HepG2 (cell line): ENCODE measurements around the gene LYSET. TPM values are rescaled to one million over a fixed set of nuclear protein-coding genes. Genes with fewer than 3 reads are reported as not detected.
A peak's percentile ranks its signal among the peaks of the same experiment; 100 is the strongest.

Source experiments
- ATAC-seq: fragments of 200-7000 bp; cut with Tn5 transposase; 3 replicates; pipeline ENCODE4 v1.9.1; 2020; ENCODE audit warnings: mild to moderate bottlenecking, moderate library complexity
- BruUV-seq: library from RNA; stranded (reverse); fragments of 400-500 nt; replicated peaks from 2 replicates; lab custom pipeline; 2021; lab: Mats Ljungman, UMichigan
- CTCF ChIA-PET: fragments of 300-600 bp; formaldehyde crosslinking; extraction: SDS; loops from one replicate; lab custom pipeline; 2021; ENCODE audit warnings: low total read pairs, inconsistent platforms, low intra/inter-chr PET ratio; lab: Yijun Ruan, JAX
- POLR2A ChIA-PET: fragments of 350-600 bp; sonication (Branson Sonifier 250); formaldehyde crosslinking; loops from one replicate; lab custom pipeline; 2020; ENCODE audit warnings: antibody characterized with exemption, inconsistent platforms; lab: Yijun Ruan, JAX
- DNase-seq: peaks from one replicate; pipeline ENCODE4 v3.0.0-alpha.2; 2015; ENCODE audit warnings: low spot score
- FAIRE-seq: peaks from 3 replicates; lab custom pipeline; 2011; peaks lifted over from hg19 to GRCh38; lab: Jason Lieb, UNC
- H2AFZ ChIP-seq: one replicate; pipeline ENCODE4 v1.6.1; 2011; ENCODE audit warnings: low read length, inconsistent platforms
- H3K27ac ChIP-seq: fragments of 300-600 bp; 3 replicates; pipeline ENCODE4 v1.8.0; 2011; ENCODE audit warnings: mixed run types, mild to moderate bottlenecking, mixed read lengths, low read length, inconsistent platforms; ENCODE audit not compliant: insufficient read depth; ENCODE audit errors: extremely low read length
- H3K27me3 ChIP-seq, 2 experiments: fragments of 200-600 bp in 1 of 2; 2 replicates in 1 of 2; 3 replicates in 1 of 2; pipeline versions ENCODE4 v1.6.0 to v1.8.0; 2011; ENCODE audit warnings: low read length in 2 of 2, mild to moderate bottlenecking in 2 of 2, moderate library complexity in 2 of 2, inconsistent platforms in 1 of 2; ENCODE audit not compliant: insufficient read depth in 2 of 2, control insufficient read depth in 1 of 2
- H3K36me3 ChIP-seq, 2 experiments: fragments of 200-600 bp in 1 of 2; replicated peaks in 1 of 2; 2 replicates in 1 of 2; 3 replicates in 1 of 2; pipeline versions ENCODE4 v1.5.1 to v1.8.0; 2011; ENCODE audit warnings: low read length in 2 of 2, inconsistent platforms in 1 of 2; ENCODE audit not compliant: insufficient read depth in 2 of 2, control insufficient read depth in 1 of 2
- H3K4me1 ChIP-seq: 2 replicates; pipeline ENCODE4 v1.5.1; 2012; ENCODE audit warnings: low read length, inconsistent platforms; ENCODE audit not compliant: insufficient read depth
- H3K4me2 ChIP-seq: 2 replicates; pipeline ENCODE4 v1.6.0; 2011; ENCODE audit warnings: low read depth, low read length, inconsistent platforms
- H3K4me3 ChIP-seq, 3 experiments: fragments of 200-600 bp in 1 of 3; sonication (generic), shearing (Covaris generic) in 1 of 3; replicated peaks in 1 of 3; 2 replicates each; pipeline ENCODE4 v1.5.1; 2011 to 2016; ENCODE audit warnings: low read length in 3 of 3, inconsistent platforms in 2 of 3, low read depth in 2 of 3, mild to moderate bottlenecking in 2 of 3, control low read depth in 1 of 3, mixed read lengths in 1 of 3; ENCODE audit not compliant: insufficient read depth in 1 of 3
- H3K79me2 ChIP-seq: one replicate; pipeline ENCODE4 v1.6.1; 2011; ENCODE audit warnings: low read length, inconsistent platforms; ENCODE audit not compliant: insufficient read depth
- H3K9ac ChIP-seq: 2 replicates; pipeline ENCODE4 v1.6.0; 2011; ENCODE audit warnings: mild to moderate bottlenecking, low read depth, low read length, inconsistent platforms; ENCODE audit not compliant: insufficient read depth
- H3K9me3 ChIP-seq: 2 replicates; pipeline ENCODE4 v1.5.1; 2012; ENCODE audit warnings: mild to moderate bottlenecking, low read length
- H4K20me1 ChIP-seq: 2 replicates; pipeline ENCODE4 v1.6.0; 2011; ENCODE audit warnings: inconsistent platforms, mild to moderate bottlenecking, low read length, moderate library complexity; ENCODE audit not compliant: insufficient read depth
- AGO1 ChIP-seq: fragments of 200-400 bp; formaldehyde crosslinking; IDR thresholded peaks from 2 replicates; pipeline ENCODE4 v1.6.1; 2017; ENCODE audit warnings: mild to moderate bottlenecking, low read depth, low read length, moderate library complexity; ENCODE audit not compliant: poor library complexity, severe bottlenecking
- ATF2 ChIP-seq: sonication (generic); formaldehyde crosslinking; IDR thresholded peaks from 2 replicates; pipeline ENCODE4 v1.4.0; 2020; ENCODE audit warnings: missing genetic modification reagents
- ATF4 ChIP-seq, 2 experiments: fragments of 450-650 bp in 1 of 2; sonication (generic) in 1 of 2; formaldehyde crosslinking; IDR thresholded peaks; 2 replicates each; pipeline versions ENCODE4 v1.5.0 to v1.8.0; 2020 to 2022; ENCODE audit warnings: mild to moderate bottlenecking in 1 of 2, missing genetic modification reagents in 1 of 2
- NFYB ChIP-seq: sonication (generic); formaldehyde crosslinking; IDR thresholded peaks from 2 replicates; pipeline ENCODE4 v1.4.0; 2020; ENCODE audit warnings: missing genetic modification reagents
- NFYC ChIP-seq: IDR thresholded peaks from 2 replicates; pipeline ENCODE4 v1.6.1; 2016; ENCODE audit warnings: missing genetic modification reagents, missing compliant biosample characterization
- PREB ChIP-seq: sonication (generic); formaldehyde crosslinking; IDR thresholded peaks from 2 replicates; pipeline ENCODE4 v1.4.0; 2020; ENCODE audit warnings: missing genetic modification reagents
- SMC3 ChIP-seq: IDR thresholded peaks from 2 replicates; pipeline ENCODE4 v1.6.1; 2011; ENCODE audit warnings: low read length, improper control_type of control experiment
- THYN1 ChIP-seq: sonication (generic); formaldehyde crosslinking; IDR thresholded peaks from 2 replicates; pipeline ENCODE4 v1.8.1; 2023; ENCODE audit warnings: low read depth, mild to moderate bottlenecking, moderate library complexity, missing genetic modification reagents, borderline replicate concordance
- U2AF1 ChIP-seq: fragments of 200-400 bp; formaldehyde crosslinking; optimal IDR thresholded peaks from 2 replicates; pipeline ENCODE3; 2017; ENCODE audit warnings: mild to moderate bottlenecking, low read depth, low read length
- XRCC5 ChIP-seq: fragments of 200-400 bp; formaldehyde crosslinking; optimal IDR thresholded peaks from 2 replicates; pipeline ENCODE3; 2017; ENCODE audit warnings: mild to moderate bottlenecking, low read length
- ZBTB20 ChIP-seq: sonication (generic); formaldehyde crosslinking; IDR thresholded peaks from 2 replicates; pipeline ENCODE4 v1.8.1; 2023; ENCODE audit warnings: missing genetic modification reagents, low read depth, mild to moderate bottlenecking, borderline replicate concordance
- ZNF136 ChIP-seq: sonication (generic); formaldehyde crosslinking; IDR thresholded peaks from 2 replicates; pipeline ENCODE4 v1.8.1; 2022; ENCODE audit warnings: low read depth, mild to moderate bottlenecking, moderate library complexity, missing genetic modification reagents
- ZNF230 ChIP-seq: sonication (generic); formaldehyde crosslinking; IDR thresholded peaks from 2 replicates; pipeline ENCODE4 v1.4.0; 2020; ENCODE audit warnings: mild to moderate bottlenecking, missing genetic modification reagents
- ZNF562 ChIP-seq: sonication (generic); formaldehyde crosslinking; IDR thresholded peaks from 2 replicates; pipeline ENCODE4 v1.8.0; 2022; ENCODE audit warnings: missing genetic modification reagents, borderline replicate concordance
- ZNF776 ChIP-seq: sonication (generic); formaldehyde crosslinking; IDR thresholded peaks from 2 replicates; pipeline ENCODE4 v1.4.0; 2020; ENCODE audit warnings: mild to moderate bottlenecking, missing genetic modification reagents
- ZNF780A ChIP-seq: sonication (generic); formaldehyde crosslinking; IDR thresholded peaks from 2 replicates; pipeline ENCODE4 v1.8.0; 2022; ENCODE audit warnings: mild to moderate bottlenecking, missing genetic modification reagents, moderate library complexity
- ZZZ3 ChIP-seq: sonication (generic); formaldehyde crosslinking; IDR thresholded peaks from 2 replicates; pipeline ENCODE4 v1.4.0; 2020; ENCODE audit warnings: missing genetic modification reagents, mild to moderate bottlenecking, borderline replicate concordance
- WGBS: methylation state at CpG from one replicate; pipeline ENCODE4 v1.1.6; 2017; ENCODE audit warnings: low lambda C conversion rate; 5-methylcytosine and 5-hydroxymethylcytosine counted together
- in situ Hi-C: cut with HindIII; loops from 2 replicates; pipeline ENCODE4 v1.10.0; 2017; ENCODE audit warnings: low pct_unique_long_range_greater_than_20kb; ENCODE audit not compliant: extremely low pct_ligation_motif_present
- intact Hi-C: fragments of 100-400 bp; cut with micrococcal nuclease; formaldehyde crosslinking; loops from one replicate; pipeline ENCODE4 v1.10.0; 2022; ENCODE audit not compliant: unreplicated experiment
- polyA plus RNA-seq, 8 experiments: library from polyadenylated mRNA; depleted of rRNA in 3 of 8; stranded (reverse) in 7 of 8; unstranded in 1 of 8; fragments of >200 nt; fragmentation: Illumina TruSeq in 4 of 8; extraction: Trizol in 4 of 8; gene quantifications; 2 replicates each; pipeline versions ENCODE4 v1.2.1 to v1.2.3, GENCODE V29; 2011 to 2016; ENCODE audit warnings: low read depth in 4 of 8, missing spikeins in 1 of 8, mixed read lengths in 1 of 8; ENCODE audit not compliant: insufficient read depth in 1 of 8
- total RNA-seq, 5 experiments: library from RNA; depleted of rRNA; stranded (reverse); fragments of >200 nt; fragmentation: Illumina TruSeq; extraction: Trizol; gene quantifications; 2 replicates each; pipeline ENCODE4 v1.2.3, GENCODE V29; 2016; ENCODE audit warnings: low read depth in 1 of 5

The LYSET gene
- total and polyA plus RNA-seq, 2 of the 13 experiments (the other 11 are each of a cell fraction or from before 2014, with no cell fraction given), result 19.1 to 36.6 TPM

- no TSS peak for BruUV-seq
- no peak for ATAC-seq
- Histone ChIP-seq H3K4me3 (no peak overlapping the region), H4K20me1 (no peaks in the 10 kb centered on the region), H3K27me3 (no peaks in the 10 kb centered on the region; a peak in 1 of 5 replicates), H3K9me3 (no peaks in the 10 kb centered on the region), H2AFZ (no peak overlapping the region), H3K36me3 (no peaks in the 10 kb centered on the region), H3K9ac (0 out of 2 replicates have a peak overlapping the region, but pooled peaks have one; percentile 13), H3K4me2 (peak overlapping the region; percentile 55; the same call in 1 of the 2 replicates), H3K79me2 (no peaks in the 10 kb centered on the region), H3K27ac (no peak overlapping the region), H3K4me1 (peaks cover 69% of the 10 kb centered on the region)
- CTCF ChIA-PET, result no interaction called here
- TF ChIP-seq ZNF136 (CRISPR knock-in tag) (no peak), ATF4 (CRISPR knock-in tag; IDR thresholded peaks at IDR 0.05) (no peak), ZBTB20 (no peak), ZNF230 (CRISPR knock-in tag) (no peak), ZNF562 (CRISPR knock-in tag) (no peak), ZNF776 (CRISPR knock-in tag) (no peak), THYN1 (CRISPR knock-in tag) (no peak), ZZZ3 (no peak)
- WGBS, result 10% methylated on average over 7 of the region's 9 CpGs
- DNase-seq, result no peak
- in situ Hi-C loops, result no loop called here
- POLR2A ChIA-PET, result no interaction called here
- no peak for FAIRE-seq
- intact Hi-C loops, result no loop called here
Observed at GRCh38 chr14:93146119-93146518, 39.0 kb upstream of the LYSET start.

- no peaks in the 10 kb centered on the region for H4K20me1 ChIP-seq
- no peak overlapping the region for H2AFZ ChIP-seq
- FAIRE-seq (no peak), DNase-seq (no peak), ATAC-seq (no peak)
- H3K4me1 ChIP-seq, result peaks cover 60% of the 10 kb centered on the region
- no peak overlapping the region for H3K9ac ChIP-seq
- no TSS peak for BruUV-seq
- ChIA-PET CTCF (no interaction called here), POLR2A (no interaction called here)
- intact Hi-C loops (no loop called here), in situ Hi-C loops (no loop called here)
- H3K27me3 ChIP-seq, result no peaks in the 10 kb centered on the region; a peak in 1 of 5 replicates
- 98% methylated on average over 5 of the region's 8 CpGs for WGBS
- H3K79me2 ChIP-seq, result no peaks in the 10 kb centered on the region
- H3K27ac ChIP-seq, result no peak overlapping the region
- no peaks in the 10 kb centered on the region for H3K9me3 ChIP-seq
- no peak overlapping the region for H3K4me3 ChIP-seq
- H3K4me2 ChIP-seq, result no peak overlapping the region
- H3K36me3 ChIP-seq, result no peaks in the 10 kb centered on the region
- TF ChIP-seq XRCC5 (no peak), NFYC (CRISPR knock-in tag) (peak; percentile 55), AGO1 (no peak), ZNF780A (CRISPR knock-in tag) (no peak), SMC3 (no peak), ATF2 (CRISPR knock-in tag) (no peak), PREB (no peak), U2AF1 (no peak), NFYB (CRISPR knock-in tag) (peak; percentile 47; the same call in 1 of the 2 replicates)
Observed at GRCh38 chr14:93148979-93149378, 36.1 kb upstream of the LYSET start.
